Measurements from ENCODE around the gene CADPS.

GRCh38 chr3:62679988-62680387, 195.2 kb downstream of the CADPS start:
- TF ChIP-seq, protein P1, sequence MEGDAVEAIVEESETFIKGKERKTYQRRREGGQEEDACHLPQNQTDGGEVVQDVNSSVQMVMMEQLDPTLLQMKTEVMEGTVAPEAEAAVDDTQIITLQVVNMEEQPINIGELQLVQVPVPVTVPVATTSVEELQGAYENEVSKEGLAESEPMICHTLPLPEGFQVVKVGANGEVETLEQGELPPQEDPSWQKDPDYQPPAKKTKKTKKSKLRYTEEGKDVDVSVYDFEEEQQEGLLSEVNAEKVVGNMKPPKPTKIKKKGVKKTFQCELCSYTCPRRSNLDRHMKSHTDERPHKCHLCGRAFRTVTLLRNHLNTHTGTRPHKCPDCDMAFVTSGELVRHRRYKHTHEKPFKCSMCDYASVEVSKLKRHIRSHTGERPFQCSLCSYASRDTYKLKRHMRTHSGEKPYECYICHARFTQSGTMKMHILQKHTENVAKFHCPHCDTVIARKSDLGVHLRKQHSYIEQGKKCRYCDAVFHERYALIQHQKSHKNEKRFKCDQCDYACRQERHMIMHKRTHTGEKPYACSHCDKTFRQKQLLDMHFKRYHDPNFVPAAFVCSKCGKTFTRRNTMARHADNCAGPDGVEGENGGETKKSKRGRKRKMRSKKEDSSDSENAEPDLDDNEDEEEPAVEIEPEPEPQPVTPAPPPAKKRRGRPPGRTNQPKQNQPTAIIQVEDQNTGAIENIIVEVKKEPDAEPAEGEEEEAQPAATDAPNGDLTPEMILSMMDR (IDR thresholded peaks at IDR 0.05), result no peak
- TF ChIP-seq POLR2AphosphoS5 (IDR thresholded peaks at IDR 0.05), result no peak
